SK-N-MC (cell line): ENCODE measurements around the gene TTC28.

Experiments used
- EZH2 ChIP-seq: fragments of 200-600 bp; sonication (generic); IDR thresholded peaks from one replicate; pipeline ENCODE4 v1.6.1; 2017; ENCODE audit warnings: antibody characterized with exemption
- POLR2AphosphoS5 ChIP-seq: IDR thresholded peaks from 2 replicates; pipeline ENCODE4 v1.6.1; 2012; ENCODE audit warnings: mild to moderate bottlenecking, low read depth, low read length, borderline replicate concordance

DNA sequence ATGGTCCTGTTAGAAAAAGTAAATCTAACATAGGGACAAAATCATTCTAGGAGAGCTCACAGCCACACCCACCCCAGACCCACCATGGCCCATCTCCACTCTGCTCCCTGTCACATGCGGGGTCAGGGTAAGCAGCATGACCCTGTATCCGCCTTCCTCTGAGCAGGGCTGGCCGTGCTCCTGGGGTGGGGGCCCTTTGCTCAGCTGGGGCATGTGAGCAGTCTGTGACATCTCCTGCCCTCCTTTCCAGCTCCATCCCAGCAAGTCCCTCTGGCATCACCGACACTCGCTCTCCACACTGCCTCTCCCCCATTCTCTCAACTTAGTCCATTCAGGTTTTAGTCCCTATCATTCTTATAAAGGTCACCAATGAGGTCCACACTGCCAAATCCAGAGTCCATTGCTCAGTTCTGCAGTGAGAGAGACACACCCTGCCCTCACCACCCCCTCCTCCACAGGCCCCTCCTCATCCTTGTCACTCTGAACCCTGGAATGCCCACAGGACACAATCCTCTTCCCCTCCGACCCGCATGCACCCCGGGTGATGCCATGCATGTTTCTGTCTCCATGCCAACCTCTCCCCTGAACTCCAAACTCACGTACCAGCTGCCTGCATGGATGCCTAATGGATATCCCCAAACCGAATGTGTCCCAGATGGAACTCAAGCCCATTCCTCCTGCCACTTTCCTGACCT lies 695.5 kb downstream of the TTC28 start:
- TF ChIP-seq POLR2AphosphoS5 (no peak), EZH2 (no peak)
